ENCODE measurements around the gene CD82.

DNA sequence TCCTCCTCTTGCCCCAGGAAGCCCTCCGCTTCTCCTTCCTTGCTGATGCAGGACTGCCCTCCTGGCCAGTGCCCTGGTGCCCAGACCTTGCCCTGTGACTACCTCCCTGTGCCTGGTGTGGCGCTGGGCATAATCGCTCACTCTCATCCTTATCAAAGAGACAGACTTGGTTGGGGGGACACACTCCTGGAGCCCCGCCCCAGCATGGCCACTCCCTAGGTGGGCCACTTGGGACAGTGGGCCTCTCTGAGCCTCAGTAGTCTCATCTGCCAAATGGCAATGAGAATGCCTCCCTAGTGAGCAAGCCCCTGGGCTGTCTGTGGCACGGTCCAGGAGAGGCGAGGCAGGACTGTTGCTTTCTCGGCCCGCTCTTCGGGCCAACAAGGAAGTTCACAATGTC is 88.6 kb downstream of the CD82 start:
- TF ChIP-seq, protein P1, sequence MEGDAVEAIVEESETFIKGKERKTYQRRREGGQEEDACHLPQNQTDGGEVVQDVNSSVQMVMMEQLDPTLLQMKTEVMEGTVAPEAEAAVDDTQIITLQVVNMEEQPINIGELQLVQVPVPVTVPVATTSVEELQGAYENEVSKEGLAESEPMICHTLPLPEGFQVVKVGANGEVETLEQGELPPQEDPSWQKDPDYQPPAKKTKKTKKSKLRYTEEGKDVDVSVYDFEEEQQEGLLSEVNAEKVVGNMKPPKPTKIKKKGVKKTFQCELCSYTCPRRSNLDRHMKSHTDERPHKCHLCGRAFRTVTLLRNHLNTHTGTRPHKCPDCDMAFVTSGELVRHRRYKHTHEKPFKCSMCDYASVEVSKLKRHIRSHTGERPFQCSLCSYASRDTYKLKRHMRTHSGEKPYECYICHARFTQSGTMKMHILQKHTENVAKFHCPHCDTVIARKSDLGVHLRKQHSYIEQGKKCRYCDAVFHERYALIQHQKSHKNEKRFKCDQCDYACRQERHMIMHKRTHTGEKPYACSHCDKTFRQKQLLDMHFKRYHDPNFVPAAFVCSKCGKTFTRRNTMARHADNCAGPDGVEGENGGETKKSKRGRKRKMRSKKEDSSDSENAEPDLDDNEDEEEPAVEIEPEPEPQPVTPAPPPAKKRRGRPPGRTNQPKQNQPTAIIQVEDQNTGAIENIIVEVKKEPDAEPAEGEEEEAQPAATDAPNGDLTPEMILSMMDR (IDR thresholded peaks at IDR 0.05; ENCODE audit: control extremely low read depth in 1 of 3, insufficient read depth in 1 of 3, low read depth in 1 of 3, low read length in 3 of 3): no peak
- TF ChIP-seq GTF2F1 (IDR thresholded peaks at IDR 0.05; ENCODE audit: borderline replicate concordance, low read depth, low read length) (no peak), EZH2 (IDR thresholded peaks at IDR 0.05; ENCODE audit: low read depth, low read length, severe bottlenecking) (no peak), TEAD4 (IDR thresholded peaks at IDR 0.05; ENCODE audit: low read depth, low read length) (no peak)
- TF ChIP-seq, protein P2, sequence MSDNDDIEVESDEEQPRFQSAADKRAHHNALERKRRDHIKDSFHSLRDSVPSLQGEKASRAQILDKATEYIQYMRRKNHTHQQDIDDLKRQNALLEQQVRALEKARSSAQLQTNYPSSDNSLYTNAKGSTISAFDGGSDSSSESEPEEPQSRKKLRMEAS (IDR thresholded peaks at IDR 0.05): no peak
